Measurements from ENCODE around the gene PPP2R5B.

The PPP2R5B gene

DNA sequence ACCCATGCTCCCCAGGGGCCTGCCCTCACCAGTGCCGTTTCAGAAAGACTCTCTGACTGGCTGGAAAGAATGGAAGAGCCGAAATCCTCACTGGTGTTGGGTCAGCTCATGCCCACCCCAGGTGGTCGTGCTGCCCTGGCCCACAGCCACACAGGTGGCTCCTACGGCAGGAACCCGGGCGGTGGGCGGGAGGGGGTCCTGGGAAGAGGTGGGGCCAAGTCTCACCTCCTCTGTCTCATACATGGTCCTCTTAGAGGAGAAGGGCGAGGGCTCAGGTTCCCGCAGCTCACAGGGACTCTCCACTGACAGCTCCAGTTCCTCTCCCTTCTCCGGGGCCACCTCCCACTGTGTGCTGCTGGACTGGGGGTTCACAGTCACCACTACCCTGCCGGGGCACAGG, 15.7 kb upstream of the PPP2R5B start:
- DNase-seq (ENCODE audit: low spot score): no peak

DNA sequence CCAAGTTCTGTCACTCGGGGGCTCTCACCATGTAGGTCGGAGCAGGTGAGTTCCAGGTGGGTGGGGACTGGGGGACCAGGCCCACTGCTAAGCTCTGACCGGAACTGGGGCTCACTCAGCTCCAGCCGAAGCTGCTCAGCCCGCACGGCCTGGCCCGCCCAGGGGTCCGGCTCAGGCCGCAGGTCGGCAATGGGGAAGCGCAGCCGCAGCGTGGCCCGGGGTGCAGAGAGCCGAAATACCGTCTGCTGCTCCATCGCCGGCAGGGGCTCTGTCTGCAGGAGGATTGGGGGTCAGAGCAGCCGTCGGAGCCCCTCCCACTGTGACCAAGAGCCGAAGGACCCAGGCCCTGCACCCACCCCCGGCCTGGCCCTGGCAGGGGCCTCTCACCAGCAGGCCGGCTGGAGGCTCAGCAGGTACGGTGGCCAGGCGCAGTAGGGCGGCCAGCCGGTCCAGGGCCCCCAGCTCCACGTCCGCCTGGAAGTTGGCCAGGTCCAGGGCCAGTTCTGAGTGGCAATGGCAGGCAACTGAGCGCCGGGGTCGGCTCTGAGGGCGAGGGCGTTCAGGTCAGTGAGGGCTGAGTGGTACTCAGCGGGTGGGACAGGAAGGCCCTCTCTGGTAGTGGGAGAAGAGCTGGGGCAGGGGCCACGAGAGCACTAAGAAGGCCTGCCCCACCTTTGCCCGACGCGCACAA, 14.7 kb upstream of the PPP2R5B start:
- no peak for DNase-seq (ENCODE audit: low spot score)

DNA sequence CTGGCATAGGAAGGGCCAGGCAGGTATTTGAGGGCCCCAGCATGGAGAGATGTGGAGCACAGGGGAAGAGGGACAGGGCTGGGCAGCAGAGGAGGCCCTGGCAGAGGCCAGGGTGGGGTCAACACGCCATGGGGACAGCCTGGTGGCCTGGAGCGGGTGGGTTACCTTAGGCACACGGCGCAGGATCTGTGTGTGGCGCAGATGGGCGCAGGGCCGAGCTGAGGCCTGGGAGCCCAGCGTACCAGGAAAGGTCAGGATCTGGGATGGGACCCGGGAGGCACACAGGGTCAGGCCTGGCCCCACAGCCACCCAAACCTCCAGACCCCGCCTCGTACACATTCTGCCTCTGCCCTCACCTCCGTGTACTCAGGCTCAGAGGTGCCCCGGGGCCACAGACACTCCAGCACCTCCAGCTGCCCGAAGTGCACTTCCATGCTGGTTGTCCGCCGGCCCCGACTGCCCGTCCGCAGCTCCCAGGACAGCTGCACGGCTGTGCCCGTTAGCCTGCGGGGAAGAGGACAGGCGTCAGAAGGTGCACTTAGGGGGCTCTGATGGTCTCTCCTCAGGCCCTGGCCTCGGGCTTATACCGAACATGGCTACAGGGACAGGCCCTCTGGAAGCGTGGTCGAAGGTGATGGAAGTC, 13.9 kb upstream of the PPP2R5B start:
- DNase-seq (ENCODE audit: low spot score): no peak

DNA sequence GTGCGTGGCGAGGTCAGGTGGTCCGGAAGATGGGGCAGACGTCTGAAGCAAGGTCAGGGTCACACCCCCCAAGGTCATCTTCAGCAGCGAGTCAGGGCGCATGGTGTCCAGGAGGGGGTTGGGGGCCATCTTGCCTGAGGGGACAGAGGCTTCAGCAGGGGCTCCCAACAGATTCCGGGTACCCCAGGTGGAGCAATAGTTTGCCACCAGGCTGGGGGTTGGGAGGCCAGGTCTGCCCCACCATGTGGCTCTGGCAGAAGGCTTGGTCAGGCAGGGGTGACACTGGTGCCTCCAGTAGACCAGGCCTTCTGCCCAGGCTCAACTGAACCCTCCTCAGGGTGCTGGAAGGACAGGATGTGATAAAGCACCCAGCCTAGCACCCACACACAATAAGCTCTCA, 13.3 kb upstream of the PPP2R5B start:
- no peak for DNase-seq (ENCODE audit: low spot score)

DNA sequence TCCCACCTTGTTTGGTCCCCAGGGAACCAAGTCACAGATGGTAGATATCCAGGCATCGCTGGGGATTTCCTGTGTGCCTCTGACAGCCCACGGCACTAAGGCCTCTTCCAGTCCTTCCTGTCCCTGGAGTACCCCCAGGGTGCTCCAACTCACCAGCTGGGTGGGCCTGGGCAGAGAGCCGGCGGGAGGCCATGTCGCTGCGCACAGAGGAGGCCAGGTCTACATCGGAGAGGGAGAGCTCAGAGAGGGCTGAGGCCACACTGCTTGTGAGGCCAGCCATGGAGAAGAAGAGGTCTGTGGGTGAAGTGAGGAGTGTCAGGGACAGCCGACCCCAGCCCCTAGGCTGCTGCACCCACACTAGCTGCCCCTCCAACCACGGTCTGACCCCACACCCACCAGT, 12.8 kb upstream of the PPP2R5B start:
- DNase-seq (ENCODE audit: low spot score): no peak

DNA sequence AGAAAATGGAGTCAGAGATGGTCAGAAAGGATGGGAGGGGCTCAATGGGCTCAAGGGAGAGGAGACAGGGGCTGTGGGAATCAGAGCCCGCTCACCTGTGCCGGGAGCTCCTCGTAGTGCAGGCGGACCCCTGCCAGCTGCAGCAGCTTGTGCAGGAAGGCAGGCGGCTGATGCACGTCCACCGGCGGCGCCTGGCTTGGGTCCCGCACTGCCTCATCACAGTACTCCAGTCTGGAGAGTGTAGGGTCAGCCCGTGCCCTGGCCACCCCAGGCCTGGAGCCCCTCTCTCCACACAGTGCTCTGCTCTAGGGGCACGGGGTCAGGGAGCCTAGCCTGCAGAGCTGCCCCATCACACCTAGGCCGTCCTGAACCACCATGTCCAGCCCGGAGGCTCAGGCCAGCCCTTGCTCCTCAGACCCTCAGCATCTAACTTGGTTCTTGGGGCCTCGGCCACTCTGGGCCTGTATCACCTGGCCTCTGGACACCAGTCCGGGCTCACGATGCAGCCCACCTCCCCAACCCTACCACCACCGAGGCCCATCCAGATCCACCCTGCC, 11.2 kb upstream of the PPP2R5B start:
- no peak for DNase-seq (ENCODE audit: low spot score)

DNA sequence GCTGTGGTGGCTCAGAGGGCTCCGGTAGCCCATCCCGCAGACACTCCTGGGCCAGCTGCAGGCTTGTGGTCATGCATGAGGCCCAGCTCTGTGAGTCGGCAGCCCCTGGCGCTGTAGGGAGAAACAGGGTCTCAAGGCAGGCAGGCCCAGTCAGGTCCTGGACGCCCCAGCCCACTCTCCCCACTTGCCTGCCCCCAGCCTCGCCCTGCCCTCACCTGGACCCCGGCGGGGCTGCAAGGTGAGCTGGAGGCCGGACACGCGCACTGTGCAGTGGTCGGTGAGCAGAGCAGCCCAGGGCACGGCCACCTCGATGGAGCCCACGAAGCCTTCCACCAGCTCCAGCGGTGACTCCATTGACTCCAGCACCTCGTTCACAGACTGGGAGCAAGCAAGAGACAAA, 10.4 kb upstream of the PPP2R5B start:
- DNase-seq (ENCODE audit: low spot score): no peak

DNA sequence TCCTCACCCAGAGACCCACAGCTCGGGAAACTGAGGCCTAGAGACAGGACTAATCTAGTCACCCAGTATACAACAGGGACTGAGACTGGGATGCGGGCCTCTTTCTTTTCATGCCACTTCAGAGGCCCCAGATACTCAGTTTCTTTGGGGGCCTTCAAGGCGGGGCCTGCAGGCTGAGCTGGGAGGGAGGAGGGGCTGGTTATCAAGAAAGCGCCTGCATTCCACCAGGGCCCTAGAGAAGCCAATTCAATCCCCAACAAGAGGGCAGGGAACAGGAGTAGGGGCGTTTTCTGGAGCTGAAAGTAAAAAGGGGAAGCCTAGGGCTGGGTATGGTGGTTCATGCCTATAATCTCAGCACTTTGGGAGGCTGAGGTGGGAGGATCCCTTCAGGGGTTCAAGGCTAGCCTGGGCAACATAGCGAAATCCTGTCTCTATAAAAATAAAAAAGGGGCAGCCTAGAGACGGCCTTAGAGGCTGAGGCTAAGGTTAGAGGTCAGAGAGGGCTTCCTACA, 9.1 kb upstream of the PPP2R5B start:
- peak; percentile 16 for DNase-seq (ENCODE audit: low spot score)

DNA sequence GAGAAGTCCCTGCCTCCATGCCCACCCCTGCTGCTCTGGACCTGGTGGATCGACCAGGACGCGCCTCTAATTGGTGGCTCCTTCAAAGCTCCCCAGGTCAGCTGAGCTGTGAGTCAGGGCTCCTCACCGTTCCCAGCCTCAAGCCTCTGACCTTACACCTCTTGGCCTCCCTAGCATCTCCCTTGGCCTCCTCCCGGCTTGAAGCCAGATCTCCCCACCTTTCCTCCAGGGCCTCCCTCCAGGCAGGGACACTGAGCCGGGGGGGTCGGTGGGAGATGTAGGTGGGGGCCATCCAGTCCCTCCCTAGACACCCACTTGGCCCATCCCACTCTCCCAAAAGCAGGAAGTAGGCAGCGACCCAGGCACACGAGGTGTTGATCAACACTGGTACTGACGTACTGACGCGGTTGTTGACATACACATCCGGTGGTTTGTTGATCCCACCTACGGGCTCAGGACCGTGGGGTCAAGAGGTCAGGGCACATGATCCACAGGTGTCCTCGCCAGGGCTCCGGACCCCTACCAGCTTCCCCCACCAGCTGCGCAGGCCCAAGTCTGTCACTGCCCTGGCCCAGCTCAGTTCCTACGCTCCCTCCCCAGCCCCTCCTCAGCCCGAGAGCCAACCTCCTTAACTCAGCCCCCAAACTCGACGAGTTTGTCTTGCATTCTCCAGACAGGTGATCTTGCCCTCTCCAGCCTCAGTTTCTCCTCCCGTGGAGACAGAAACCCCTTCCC, 8.3 kb upstream of the PPP2R5B start:
- peak; percentile 75 for DNase-seq (ENCODE audit: low spot score)

DNA sequence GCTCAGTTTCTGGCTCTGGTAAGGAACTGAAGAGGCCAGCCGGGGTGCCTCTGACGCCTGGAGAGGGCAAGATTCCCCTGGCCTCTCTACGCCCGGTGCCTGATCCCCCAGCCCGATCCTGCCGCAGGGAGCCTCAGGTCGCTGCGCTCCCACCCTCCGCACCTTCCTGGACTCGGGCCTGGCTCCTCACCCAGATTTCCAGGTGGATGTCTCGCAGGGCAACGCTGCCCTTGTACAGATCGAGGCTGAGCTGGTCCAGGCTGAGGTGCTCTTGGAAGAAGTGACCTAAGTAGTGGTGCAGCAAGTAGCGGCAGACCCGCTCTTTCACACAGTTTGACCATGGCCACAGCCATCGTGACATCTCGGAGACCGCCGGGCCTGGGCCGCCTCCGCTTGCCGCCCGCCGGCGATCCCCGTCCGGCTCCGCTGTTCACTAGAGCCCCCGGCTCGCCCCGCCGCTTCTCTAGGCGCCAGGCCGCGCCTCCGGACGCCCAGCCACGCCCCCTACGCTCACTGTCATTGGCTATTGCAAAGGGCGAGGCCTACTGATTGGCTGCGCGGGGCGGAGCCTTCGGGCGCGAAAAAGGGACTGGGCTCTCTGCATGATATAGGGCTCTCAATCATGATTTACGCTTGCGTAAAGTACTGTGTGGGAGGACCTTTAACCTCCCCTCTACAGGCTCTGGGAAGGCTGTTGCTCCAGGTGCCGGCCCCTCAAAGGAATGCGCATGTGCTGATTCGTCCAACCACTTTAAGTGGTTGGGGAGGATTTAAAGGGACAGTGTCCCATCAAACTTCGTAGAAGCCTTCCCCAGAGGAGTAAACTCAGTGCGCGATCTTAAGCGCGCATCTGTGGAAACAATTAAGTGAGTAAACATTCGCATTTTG, 7.5 kb upstream of the PPP2R5B start, which contains the start of gene ATG2A:
Gene ATG2A, minus strand, starts transcription at position 435 of the 888 bp plus-strand sequence. Its CDS starts 74 bp downstream, at position 361.
- DNase-seq (ENCODE audit: low spot score): peak; percentile 99

DNA sequence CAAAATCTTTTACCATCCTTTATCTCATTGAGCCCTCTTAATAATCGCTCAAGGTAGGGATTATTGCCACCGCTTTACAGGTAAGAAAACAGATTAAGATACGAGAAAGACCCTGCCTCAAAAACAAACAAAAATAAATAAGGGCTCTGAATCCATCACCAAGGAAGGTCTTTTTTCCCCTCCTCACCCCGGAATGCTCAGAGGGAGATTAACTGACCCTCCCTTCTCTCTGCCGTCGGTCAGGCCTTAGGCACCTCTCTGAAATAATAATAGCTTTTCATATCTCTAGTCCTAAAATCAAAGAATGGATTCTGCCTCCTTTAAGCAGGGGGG, 6.9 kb upstream of the PPP2R5B start:
- DNase-seq (ENCODE audit: low spot score): no peak

DNA sequence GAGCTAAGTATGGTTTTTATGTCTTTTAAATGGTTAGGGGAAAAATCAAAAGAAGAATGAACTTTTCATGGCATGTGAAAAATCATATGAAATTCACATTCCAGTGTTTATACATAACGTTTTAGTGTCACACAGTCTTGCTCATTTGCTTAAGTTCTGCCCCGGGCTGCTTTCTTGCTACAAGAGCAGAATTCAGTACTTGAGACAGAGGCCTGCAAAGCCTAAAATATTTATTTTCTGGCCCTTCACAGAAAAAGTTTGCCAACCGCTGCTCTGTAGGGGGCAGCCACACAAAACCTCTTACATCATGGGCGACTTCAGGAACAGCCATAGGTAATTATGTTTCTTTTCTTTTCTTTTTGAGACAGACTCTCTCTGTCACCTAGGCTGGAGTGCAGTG, 6.5 kb upstream of the PPP2R5B start:
- peak; percentile 57 for DNase-seq (ENCODE audit: low spot score)

DNA sequence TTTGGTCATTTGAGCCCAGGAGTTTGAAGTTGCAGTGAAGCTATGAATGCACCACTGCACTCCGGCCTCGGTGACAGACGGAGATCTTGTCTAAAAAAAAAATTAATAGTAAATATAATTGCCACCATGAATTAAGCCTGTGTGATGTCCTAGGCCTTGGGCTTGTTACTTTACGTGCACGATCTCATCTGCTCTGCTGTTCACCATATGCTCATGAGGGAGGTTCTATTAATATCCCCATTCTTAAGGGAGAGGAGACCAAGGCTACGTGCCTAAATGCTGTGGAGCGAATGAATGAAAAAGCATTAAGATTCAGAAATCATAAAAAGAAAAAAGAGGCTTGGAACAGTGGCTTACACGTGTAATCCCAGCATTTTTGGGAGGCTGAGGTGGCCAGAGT, 4.9 kb upstream of the PPP2R5B start:
- no peak for DNase-seq (ENCODE audit: low spot score)

DNA sequence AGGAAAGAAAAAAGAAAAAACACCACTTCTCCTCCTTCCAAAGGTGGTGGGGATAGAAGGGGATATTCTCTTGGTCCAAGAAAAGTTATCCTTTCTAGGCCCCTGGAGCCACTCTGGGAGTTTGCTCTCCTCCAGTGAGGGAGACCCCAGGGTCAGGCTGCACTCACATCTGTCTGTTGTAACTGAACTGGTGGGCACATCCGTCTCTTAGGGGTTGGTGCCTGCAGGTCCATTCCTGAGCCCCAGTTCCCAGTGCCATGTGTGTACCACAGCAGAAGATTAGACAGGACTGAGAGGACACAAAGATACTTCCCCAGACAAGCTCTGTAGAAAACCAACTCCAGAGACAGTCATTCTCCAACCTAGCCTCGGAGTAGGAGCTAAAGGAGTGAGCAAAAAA, 4.4 kb upstream of the PPP2R5B start:
- no peak for DNase-seq (ENCODE audit: low spot score)

DNA sequence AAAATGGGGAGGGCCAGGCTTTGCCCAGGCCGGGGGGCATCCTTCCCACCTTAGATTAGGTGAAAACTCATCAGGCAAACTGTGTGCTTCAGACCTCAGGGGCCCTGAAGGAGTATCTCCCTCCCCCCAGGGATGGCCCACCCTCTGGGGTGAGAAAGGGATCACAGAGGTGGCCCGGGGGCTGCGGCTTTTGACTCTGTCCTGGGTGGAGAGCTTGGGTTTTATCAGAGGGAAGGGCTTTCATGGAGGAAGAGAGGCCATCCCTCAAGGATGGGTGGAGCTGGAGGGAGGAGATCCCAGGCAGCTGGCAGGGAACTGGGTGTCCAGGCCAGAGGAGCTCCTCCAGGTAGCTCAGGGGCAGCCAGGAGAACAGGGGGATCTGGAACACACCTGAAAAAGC, 3.1 kb upstream of the PPP2R5B start:
- DNase-seq (ENCODE audit: low spot score): no peak

DNA sequence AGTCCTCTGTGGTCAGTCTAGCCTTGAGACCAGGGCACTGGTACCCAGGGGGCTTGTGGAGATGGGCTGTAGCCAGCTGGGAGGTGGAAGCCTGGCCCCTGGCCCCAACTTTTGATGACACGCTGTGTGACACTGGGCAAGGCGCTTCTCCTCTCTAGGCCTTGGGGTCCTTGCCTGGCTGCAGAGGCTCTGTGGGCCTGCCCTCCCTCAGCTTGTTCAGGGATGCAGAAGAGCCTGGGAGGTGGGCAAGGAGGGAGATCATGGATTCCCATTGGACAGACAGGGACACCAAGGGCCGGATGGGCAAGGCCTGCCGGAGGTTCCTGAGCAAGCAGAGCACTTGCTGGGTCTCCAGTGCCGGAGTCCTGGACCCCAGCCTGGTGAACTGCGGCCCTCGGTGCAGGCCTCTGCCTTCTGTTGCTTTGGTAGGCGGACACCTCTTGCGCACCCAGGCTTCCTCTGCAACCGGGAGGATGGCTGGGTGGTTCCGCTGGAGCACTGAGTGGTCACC, 1.3 kb upstream of the PPP2R5B start:
- no peak for DNase-seq (ENCODE audit: low spot score)

DNA sequence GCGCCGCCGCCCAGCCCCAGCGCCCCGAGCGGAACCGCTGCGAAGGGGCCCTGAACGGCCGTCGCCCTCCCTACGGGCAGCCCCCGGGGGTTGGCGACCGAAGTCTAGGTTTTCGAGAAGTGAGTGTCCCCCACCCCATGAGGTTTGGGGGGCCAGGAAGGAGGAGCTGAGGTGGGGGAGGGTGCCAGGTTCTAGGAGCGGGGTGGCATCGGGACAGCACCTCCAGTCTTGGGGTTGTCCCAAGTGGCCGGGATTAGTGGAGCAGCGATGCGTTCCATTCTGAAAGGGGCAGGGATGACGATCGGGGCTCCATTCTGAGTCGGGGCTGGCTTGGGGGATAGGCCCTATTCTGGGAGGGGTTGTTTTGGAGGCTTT, 408 bp downstream of the PPP2R5B start:
- no peak for DNase-seq (ENCODE audit: low spot score)

DNA sequence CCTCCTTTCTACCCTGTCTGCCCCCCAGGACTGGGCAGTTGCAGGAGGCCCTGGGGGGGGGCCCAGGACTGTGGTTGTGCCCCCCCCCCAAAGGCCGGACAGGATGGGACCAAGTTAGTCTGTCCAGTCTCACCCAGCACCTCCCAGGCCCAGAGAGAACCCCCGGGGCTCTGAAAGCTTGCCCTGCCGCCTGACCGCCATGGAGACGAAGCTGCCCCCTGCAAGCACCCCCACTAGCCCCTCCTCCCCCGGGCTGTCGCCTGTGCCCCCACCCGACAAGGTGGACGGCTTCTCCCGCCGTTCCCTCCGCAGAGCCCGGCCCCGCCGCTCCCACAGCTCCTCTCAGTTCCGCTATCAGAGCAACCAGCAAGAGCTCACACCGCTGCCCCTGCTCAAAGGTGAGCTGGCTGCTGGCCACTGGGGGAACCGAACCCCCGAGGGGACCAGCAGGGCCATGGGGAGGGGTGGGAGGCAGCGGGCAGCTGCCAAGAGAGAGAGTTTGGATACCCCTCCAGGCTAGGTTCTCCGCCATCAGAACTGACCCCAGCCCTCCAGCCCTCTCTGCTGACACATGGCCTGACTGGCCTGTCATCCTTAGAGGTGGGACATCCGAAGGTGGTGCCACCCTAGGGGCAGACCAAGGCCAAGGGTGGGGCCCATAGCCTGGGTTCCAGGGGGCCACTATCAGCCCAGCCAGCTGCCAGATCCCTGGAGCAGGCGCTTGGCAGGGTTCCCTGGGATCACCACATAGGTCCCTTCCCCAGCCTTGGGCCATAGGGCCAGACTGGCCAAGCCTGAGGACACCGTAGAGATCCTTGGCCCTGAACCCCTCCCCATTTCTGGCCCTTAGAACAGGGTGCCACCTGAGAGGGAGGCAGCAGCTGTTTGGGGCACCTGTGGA, 1.3 kb downstream of the PPP2R5B start:
- peak; percentile 73 for DNase-seq (ENCODE audit: low spot score)

DNA sequence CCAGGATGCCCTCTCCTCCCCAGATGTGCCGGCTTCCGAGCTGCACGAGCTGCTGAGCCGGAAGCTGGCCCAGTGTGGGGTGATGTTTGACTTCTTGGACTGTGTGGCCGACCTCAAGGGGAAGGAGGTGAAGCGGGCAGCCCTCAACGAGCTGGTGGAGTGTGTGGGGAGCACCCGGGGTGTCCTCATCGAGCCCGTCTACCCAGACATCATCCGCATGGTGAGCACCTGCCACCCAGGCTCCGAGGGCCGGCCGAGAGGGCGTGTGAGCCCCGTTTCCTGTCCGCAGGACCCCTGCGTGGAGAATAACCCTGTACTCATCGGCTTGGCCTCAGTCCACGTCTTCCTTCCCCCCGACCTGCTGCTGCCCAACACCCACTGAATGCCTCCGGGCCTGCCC, 2.2 kb downstream of the PPP2R5B start:
- DNase-seq (ENCODE audit: low spot score): no peak

DNA sequence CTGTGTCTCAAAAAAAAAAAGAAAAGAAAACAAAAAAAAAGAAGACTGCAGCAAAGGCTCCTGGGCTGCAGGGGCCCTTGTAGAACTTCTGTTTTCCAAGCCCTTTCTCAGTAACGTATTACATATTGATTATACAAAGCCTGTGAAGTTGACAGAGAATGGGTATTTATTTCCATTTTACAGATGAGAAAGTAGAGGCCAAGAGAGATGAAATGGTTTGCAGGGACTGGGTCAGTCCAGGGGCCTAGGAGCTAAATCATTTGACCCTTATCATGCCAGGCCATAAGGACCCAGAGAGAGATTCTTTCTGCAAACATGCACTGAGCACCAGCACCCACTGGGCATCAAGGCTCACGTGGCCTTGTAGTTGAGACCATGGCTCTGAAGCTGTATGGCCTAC, 4.5 kb downstream of the PPP2R5B start:
- DNase-seq (ENCODE audit: low spot score): no peak

DNA sequence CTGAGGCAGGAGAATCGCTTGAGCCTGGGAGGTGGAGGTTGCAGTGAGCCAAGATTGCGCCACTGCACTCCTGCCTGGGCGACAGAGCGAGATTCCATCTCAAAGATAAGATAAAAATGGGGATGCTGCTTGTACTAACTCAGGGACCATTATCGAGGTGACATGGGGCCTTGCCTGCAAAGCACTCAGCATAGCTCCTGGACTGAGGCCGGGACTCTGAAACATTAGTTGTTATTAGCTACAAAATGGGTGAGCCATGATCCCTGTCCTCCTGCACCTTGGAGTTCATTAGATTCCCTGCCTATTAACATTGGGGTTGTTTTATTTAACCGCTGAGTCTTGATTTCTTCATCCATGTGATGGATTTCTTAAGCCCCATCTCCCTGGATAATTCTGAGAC, 5.1 kb downstream of the PPP2R5B start:
- no peak for DNase-seq (ENCODE audit: low spot score)
